Measurements from ENCODE around the gene FHOD3. TPM values are rescaled to one million over a fixed set of nuclear protein-coding genes. Genes with fewer than 3 reads are reported as not detected.
A peak's percentile ranks its signal among the peaks of the same experiment; 100 is the strongest.

The FHOD3 gene
- total and polyA plus RNA-seq, 2 experiments from 2014 or later: 2.7 to 8.7 TPM

DNA sequence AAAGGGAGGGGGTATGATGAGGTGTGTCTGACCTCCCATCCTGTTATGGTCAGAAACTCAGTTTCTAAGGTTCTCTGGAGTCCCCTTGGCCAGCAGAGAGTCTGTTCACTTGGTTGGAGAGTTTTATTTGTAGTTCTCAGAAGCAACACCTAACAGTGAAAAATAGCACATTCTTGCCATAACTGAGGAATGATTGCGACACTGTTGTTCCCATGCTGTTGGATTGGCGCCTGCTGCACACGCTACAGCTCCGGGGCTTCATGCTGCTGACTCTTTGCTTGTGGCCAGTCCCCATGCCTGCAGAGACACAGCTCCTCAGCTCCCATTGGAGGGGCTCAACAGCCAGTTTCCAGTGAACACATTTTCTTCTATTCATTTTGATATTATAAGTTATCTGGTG, 489.2 kb downstream of the FHOD3 start:
- TF ChIP-seq ZNF331 (CRISPR knock-in tag; IDR thresholded peaks at IDR 0.05; ENCODE audit: low read depth): no peak
- TF ChIP-seq ZNF114 (CRISPR knock-in tag; IDR thresholded peaks at IDR 0.05): no peak
- TF ChIP-seq EZH2 (IDR thresholded peaks at IDR 0.05; ENCODE audit: low read depth, unreplicated experiment): no peak
- TF ChIP-seq, protein P1, sequence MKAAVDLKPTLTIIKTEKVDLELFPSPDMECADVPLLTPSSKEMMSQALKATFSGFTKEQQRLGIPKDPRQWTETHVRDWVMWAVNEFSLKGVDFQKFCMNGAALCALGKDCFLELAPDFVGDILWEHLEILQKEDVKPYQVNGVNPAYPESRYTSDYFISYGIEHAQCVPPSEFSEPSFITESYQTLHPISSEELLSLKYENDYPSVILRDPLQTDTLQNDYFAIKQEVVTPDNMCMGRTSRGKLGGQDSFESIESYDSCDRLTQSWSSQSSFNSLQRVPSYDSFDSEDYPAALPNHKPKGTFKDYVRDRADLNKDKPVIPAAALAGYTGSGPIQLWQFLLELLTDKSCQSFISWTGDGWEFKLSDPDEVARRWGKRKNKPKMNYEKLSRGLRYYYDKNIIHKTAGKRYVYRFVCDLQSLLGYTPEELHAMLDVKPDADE (IDR thresholded peaks at IDR 0.05): no peak
- TF ChIP-seq POLR2AphosphoS5 (IDR thresholded peaks at IDR 0.05; ENCODE audit: low read depth): no peak
- no peak for TF ChIP-seq STAT1 (IDR thresholded peaks at IDR 0.05; ENCODE audit: unreplicated experiment)
- TF ChIP-seq CREB1 (CRISPR knock-in tag; IDR thresholded peaks at IDR 0.05; ENCODE audit: low read depth): no peak
- no peak for TF ChIP-seq JUNB (IDR thresholded peaks at IDR 0.05; ENCODE audit: unreplicated experiment)
- TF ChIP-seq, protein P2, sequence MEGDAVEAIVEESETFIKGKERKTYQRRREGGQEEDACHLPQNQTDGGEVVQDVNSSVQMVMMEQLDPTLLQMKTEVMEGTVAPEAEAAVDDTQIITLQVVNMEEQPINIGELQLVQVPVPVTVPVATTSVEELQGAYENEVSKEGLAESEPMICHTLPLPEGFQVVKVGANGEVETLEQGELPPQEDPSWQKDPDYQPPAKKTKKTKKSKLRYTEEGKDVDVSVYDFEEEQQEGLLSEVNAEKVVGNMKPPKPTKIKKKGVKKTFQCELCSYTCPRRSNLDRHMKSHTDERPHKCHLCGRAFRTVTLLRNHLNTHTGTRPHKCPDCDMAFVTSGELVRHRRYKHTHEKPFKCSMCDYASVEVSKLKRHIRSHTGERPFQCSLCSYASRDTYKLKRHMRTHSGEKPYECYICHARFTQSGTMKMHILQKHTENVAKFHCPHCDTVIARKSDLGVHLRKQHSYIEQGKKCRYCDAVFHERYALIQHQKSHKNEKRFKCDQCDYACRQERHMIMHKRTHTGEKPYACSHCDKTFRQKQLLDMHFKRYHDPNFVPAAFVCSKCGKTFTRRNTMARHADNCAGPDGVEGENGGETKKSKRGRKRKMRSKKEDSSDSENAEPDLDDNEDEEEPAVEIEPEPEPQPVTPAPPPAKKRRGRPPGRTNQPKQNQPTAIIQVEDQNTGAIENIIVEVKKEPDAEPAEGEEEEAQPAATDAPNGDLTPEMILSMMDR (conservative IDR thresholded peaks at IDR 0.05; ENCODE audit: low read depth in 2 of 2): no peak
- no peak for TF ChIP-seq EZH2phosphoT487 (IDR thresholded peaks at IDR 0.05; ENCODE audit: unreplicated experiment)
- TF ChIP-seq, protein P3, sequence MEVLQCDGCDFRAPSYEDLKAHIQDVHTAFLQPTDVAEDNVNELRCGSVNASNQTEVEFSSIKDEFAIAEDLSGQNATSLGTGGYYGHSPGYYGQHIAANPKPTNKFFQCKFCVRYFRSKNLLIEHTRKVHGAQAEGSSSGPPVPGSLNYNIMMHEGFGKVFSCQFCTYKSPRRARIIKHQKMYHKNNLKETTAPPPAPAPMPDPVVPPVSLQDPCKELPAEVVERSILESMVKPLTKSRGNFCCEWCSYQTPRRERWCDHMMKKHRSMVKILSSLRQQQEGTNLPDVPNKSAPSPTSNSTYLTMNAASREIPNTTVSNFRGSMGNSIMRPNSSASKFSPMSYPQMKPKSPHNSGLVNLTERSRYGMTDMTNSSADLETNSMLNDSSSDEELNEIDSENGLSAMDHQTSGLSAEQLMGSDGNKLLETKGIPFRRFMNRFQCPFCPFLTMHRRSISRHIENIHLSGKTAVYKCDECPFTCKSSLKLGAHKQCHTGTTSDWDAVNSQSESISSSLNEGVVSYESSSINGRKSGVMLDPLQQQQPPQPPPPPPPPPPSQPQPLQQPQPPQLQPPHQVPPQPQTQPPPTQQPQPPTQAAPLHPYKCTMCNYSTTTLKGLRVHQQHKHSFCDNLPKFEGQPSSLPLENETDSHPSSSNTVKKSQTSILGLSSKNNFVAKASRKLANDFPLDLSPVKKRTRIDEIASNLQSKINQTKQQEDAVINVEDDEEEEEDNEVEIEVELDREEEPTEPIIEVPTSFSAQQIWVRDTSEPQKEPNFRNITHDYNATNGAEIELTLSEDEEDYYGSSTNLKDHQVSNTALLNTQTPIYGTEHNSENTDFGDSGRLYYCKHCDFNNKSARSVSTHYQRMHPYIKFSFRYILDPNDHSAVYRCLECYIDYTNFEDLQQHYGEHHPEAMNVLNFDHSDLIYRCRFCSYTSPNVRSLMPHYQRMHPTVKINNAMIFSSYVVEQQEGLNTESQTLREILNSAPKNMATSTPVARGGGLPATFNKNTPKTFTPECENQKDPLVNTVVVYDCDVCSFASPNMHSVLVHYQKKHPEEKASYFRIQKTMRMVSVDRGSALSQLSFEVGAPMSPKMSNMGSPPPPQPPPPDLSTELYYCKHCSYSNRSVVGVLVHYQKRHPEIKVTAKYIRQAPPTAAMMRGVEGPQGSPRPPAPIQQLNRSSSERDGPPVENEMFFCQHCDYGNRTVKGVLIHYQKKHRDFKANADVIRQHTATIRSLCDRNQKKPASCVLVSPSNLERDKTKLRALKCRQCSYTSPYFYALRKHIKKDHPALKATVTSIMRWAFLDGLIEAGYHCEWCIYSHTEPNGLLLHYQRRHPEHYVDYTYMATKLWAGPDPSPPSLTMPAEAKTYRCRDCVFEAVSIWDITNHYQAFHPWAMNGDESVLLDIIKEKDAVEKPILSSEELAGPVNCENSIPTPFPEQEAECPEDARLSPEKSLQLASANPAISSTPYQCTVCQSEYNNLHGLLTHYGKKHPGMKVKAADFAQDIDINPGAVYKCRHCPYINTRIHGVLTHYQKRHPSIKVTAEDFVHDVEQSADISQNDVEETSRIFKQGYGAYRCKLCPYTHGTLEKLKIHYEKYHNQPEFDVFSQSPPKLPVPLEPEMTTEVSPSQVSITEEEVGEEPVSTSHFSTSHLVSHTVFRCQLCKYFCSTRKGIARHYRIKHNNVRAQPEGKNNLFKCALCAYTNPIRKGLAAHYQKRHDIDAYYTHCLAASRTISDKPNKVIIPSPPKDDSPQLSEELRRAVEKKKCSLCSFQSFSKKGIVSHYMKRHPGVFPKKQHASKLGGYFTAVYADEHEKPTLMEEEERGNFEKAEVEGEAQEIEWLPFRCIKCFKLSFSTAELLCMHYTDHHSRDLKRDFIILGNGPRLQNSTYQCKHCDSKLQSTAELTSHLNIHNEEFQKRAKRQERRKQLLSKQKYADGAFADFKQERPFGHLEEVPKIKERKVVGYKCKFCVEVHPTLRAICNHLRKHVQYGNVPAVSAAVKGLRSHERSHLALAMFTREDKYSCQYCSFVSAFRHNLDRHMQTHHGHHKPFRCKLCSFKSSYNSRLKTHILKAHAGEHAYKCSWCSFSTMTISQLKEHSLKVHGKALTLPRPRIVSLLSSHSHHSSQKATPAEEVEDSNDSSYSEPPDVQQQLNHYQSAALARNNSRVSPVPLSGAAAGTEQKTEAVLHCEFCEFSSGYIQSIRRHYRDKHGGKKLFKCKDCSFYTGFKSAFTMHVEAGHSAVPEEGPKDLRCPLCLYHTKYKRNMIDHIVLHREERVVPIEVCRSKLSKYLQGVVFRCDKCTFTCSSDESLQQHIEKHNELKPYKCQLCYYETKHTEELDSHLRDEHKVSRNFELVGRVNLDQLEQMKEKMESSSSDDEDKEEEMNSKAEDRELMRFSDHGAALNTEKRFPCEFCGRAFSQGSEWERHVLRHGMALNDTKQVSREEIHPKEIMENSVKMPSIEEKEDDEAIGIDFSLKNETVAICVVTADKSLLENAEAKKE (CRISPR knock-in tag; IDR thresholded peaks at IDR 0.05): no peak
- TF ChIP-seq NANOG (IDR thresholded peaks at IDR 0.05; ENCODE audit: borderline replicate concordance): no peak
- no peak for TF ChIP-seq REST (IDR thresholded peaks at IDR 0.05; ENCODE audit: unreplicated experiment)
- Mint-ChIP-seq H3K4me3 (no peak overlapping the region), H3K27ac (0 out of 2 replicates have a peak overlapping the region, but pooled peaks have one; percentile 27), H3K27me3 (ENCODE audit: insufficient read depth, low read depth, poor library complexity) (peaks cover 3% of the 10 kb centered on the region), H3K9me3 (peaks cover 3% of the 10 kb centered on the region; the same call in 1 of the 3 replicates), H3K36me3 (ENCODE audit: low read depth) (peaks cover 24% of the 10 kb centered on the region), H3K4me1 (no peaks in the 10 kb centered on the region)
- H2AFZ ChIP-seq: no peak overlapping the region
- H3K27me3 ChIP-seq (ENCODE audit: insufficient read depth): no peaks in the 10 kb centered on the region
- H3K79me2 ChIP-seq (replicated peaks; ENCODE audit: insufficient read depth): no peaks in the 10 kb centered on the region
- H3K4me3 ChIP-seq: no peak overlapping the region
- no peaks in the 10 kb centered on the region for H3F3A ChIP-seq (replicated peaks; ENCODE audit: low read depth)
- peak; percentile 36; the same call in 2 of the 3 replicates for ATAC-seq
- H3K27ac ChIP-seq (ENCODE audit: low read depth): no peak overlapping the region
- H3K36me3 ChIP-seq (ENCODE audit: insufficient read depth): no peaks in the 10 kb centered on the region
- no peak overlapping the region for H3K4me2 ChIP-seq
- 0 out of 2 replicates have a peak, but pooled peaks cover 6% of the 10 kb centered on the region for H4K20me1 ChIP-seq (replicated peaks; ENCODE audit: insufficient read depth)
- H3K4me1 ChIP-seq (ENCODE audit: insufficient read depth): no peaks in the 10 kb centered on the region
- H3K9me2 ChIP-seq (ENCODE audit: insufficient read depth): no peaks in the 10 kb centered on the region
- DNase-seq (ENCODE audit: low spot score): no peak
